WTC11 (cell line): Measurements from ENCODE around the gene UNCX. TPM values are rescaled to one million over a fixed set of nuclear protein-coding genes. Genes with fewer than 3 reads are reported as not detected.

ENCODE experiments used
- ATAC-seq: fragments of 200-7000 bp; cut with Tn5 transposase; 2 replicates; pipeline ENCODE4 v1.10.0; 2021; ENCODE audit warnings: mild to moderate bottlenecking, moderate library complexity
- CTCF ChIA-PET: fragments of 300-600 bp; sonication (Branson Sonifier 250); formaldehyde crosslinking; loops from one replicate; lab custom pipeline; 2021; ENCODE audit warnings: antibody characterized with exemption; lab: Charles Lee
- POLR2A ChIA-PET: fragments of 350-600 bp; sonication (Branson Sonifier 250); formaldehyde crosslinking; loops from one replicate; lab custom pipeline; 2021; ENCODE audit warnings: antibody characterized with exemption; lab: Charles Lee
- DNase-seq: peaks from one replicate; pipeline ENCODE4 v3.0.0; 2021; ENCODE audit warnings: low spot score
- H3K27ac Mint-ChIP-seq: 2 replicates; pipeline ENCODE4 v1.8.0; 2021; ENCODE audit warnings: mixed read lengths
- H3K27me3 Mint-ChIP-seq: 2 replicates; pipeline ENCODE4 v1.8.0; 2021; ENCODE audit warnings: low read depth, mild to moderate bottlenecking, moderate library complexity, mixed read lengths
- H3K36me3 Mint-ChIP-seq: 2 replicates; pipeline ENCODE4 v1.8.0; 2021; ENCODE audit warnings: mixed read lengths
- H3K4me1 Mint-ChIP-seq: 2 replicates; pipeline ENCODE4 v1.8.0; 2022; ENCODE audit warnings: mixed read lengths
- H3K4me3 Mint-ChIP-seq: 2 replicates; pipeline ENCODE4 v1.8.0; 2021; ENCODE audit warnings: mild to moderate bottlenecking, moderate library complexity, mixed read lengths
- H3K9me3 Mint-ChIP-seq: 2 replicates; pipeline ENCODE4 v1.8.0; 2021; ENCODE audit warnings: mixed read lengths
- ATF1 ChIP-seq: sonication (generic); formaldehyde crosslinking; IDR thresholded peaks from 2 replicates; pipeline ENCODE4 v1.8.1; 2023; ENCODE audit warnings: mild to moderate bottlenecking, moderate library complexity, missing genetic modification reagents
- ETV6 ChIP-seq: sonication (generic); formaldehyde crosslinking; IDR thresholded peaks from 2 replicates; pipeline ENCODE4 v1.8.1; 2022; ENCODE audit warnings: mild to moderate bottlenecking, missing genetic modification reagents
- GRHL2 ChIP-seq: fragments of 250-450 bp; sonication (Bioruptor Pico); IDR thresholded peaks from 2 replicates; pipeline ENCODE4 v1.8.0; 2022; ENCODE audit warnings: mild to moderate bottlenecking, moderate library complexity; ENCODE audit not compliant: insufficient replicate concordance, severe bottlenecking
- NFATC4 ChIP-seq: fragments of 250-450 bp; sonication (Bioruptor Pico); IDR thresholded peaks from 2 replicates; pipeline ENCODE4 v1.9.0; 2021; ENCODE audit warnings: mild to moderate bottlenecking
- NFYB ChIP-seq: sonication (generic); formaldehyde crosslinking; conservative IDR thresholded peaks from 2 replicates; pipeline ENCODE4 v1.8.0; 2022; ENCODE audit warnings: low read depth, missing genetic modification reagents
- NR3C1 ChIP-seq: sonication (generic); formaldehyde crosslinking; conservative IDR thresholded peaks from 2 replicates; pipeline ENCODE4 v1.8.1; 2023; ENCODE audit warnings: low read depth, mild to moderate bottlenecking, missing genetic modification reagents
- SMAD4 ChIP-seq: sonication (generic); formaldehyde crosslinking; IDR thresholded peaks from 2 replicates; pipeline ENCODE4 v1.8.0; 2022; ENCODE audit warnings: mild to moderate bottlenecking, missing genetic modification reagents
- TCF7 ChIP-seq: sonication (generic); formaldehyde crosslinking; IDR thresholded peaks from 2 replicates; pipeline ENCODE4 v1.8.0; 2022; ENCODE audit warnings: mild to moderate bottlenecking, low read depth, missing genetic modification reagents, moderate library complexity
- ZNF416 ChIP-seq: fragments of 250-450 bp; sonication (Bioruptor Pico); IDR thresholded peaks from 2 replicates; pipeline ENCODE4 v1.9.0; 2021; ENCODE audit warnings: mild to moderate bottlenecking, inconsistent platforms
- ZNF423 ChIP-seq: fragments of 250-450 bp; sonication (Bioruptor Pico); IDR thresholded peaks from 2 replicates; pipeline ENCODE4 v2.1.2; 2022; ENCODE audit warnings: mild to moderate bottlenecking, moderate library complexity
- total RNA-seq: library from RNA; stranded (reverse); gene quantifications from 3 replicates; pipeline ENCODE4 v1.2.3, GENCODE V29; 2021
- TF ChIP-seq, protein P1 (sequence below): sonication (generic); formaldehyde crosslinking; IDR thresholded peaks from 2 replicates; pipeline ENCODE4 v1.8.0; 2022; ENCODE audit warnings: missing genetic modification reagents
- TF ChIP-seq, protein P2 (sequence below): sonication (generic); formaldehyde crosslinking; IDR thresholded peaks from 2 replicates; pipeline ENCODE4 v1.8.1; 2022; ENCODE audit warnings: low read depth, mild to moderate bottlenecking, moderate library complexity, missing genetic modification reagents, borderline replicate concordance
- TF ChIP-seq, protein P3 (sequence below): sonication (generic); formaldehyde crosslinking; IDR thresholded peaks from 2 replicates; pipeline ENCODE4 v1.8.1; 2023; ENCODE audit warnings: mild to moderate bottlenecking, missing genetic modification reagents

The UNCX gene
- total RNA-seq, 1 experiment from 2014 or later = not detected

DNA sequence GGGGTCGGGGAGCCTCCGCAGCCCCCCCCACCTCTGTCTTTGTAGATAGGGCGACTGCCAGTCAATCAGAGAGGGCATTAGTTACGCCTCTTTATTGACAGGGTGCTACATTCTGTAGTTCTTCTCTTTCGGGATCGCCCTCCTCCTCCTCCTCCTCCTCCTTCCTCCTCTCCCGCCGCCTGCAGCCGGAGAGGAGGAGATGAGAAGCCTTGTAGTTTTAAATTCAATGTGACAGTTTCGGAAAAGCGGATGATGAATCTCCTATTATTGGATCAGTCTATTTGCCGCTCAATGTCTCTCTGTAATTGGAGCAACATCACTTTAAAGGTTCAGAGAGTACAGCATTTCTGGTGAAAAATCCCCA, 587 bp upstream of the UNCX start:
- H3K27me3 Mint-ChIP-seq = peaks cover 81% of the 10 kb centered on the region
- ChIA-PET CTCF (interaction anchor here (0.8 to 1.4 kb wide), 4 partner anchors 8 to 199 kb away, joined by 3 to 6 read pairs (median 4); no protein-coding TSS in a partner anchor), POLR2A (no interaction called here)

DNA sequence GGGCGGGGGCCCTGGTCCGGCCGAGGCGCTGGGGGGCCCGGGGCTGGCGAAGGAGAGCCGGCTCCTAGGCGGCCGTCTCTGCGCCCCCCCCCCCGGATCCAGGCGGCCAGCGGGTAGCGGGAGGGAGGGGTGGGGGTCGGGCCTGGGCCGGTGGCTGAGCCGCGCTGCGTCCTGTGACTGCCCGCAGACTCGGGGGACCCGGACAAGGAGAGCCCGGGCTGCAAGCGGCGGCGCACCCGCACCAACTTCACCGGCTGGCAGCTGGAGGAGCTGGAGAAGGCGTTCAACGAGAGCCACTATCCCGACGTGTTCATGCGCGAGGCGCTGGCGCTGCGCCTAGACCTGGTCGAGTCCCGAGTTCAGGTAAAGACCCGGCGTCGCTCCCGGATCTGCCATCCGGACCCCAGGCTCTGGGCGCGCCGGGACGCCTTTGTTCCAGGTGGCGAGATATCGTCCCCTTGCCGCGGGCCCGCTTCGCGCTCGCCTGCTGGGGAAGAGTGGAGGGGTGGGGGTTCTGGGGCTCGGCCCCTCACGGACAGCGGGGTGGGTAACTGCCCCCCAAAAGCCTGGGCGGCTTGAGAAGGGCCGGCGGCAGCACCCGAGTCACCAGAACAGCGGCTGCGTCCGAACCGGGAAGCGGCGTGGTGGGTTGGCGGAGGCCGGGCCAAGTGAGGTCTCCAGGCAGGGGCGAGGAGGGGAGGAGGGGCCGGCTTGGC, 819 bp downstream of the UNCX start:
- ChIA-PET CTCF (interaction anchor here (0.5 to 0.6 kb wide), 3 partner anchors 10 to 179 kb away, joined by 3 read pairs; no protein-coding TSS in a partner anchor), POLR2A (no interaction called here)
- Mint-ChIP-seq H3K27me3 (peaks cover 81% of the 10 kb centered on the region), H3K9me3 (no peaks in the 10 kb centered on the region), H3K4me3 (peak overlapping the region; percentile 49), H3K36me3 (no peaks in the 10 kb centered on the region), H3K4me1 (peaks cover 40% of the 10 kb centered on the region), H3K27ac (no peak overlapping the region)
- TF ChIP-seq, protein P1, sequence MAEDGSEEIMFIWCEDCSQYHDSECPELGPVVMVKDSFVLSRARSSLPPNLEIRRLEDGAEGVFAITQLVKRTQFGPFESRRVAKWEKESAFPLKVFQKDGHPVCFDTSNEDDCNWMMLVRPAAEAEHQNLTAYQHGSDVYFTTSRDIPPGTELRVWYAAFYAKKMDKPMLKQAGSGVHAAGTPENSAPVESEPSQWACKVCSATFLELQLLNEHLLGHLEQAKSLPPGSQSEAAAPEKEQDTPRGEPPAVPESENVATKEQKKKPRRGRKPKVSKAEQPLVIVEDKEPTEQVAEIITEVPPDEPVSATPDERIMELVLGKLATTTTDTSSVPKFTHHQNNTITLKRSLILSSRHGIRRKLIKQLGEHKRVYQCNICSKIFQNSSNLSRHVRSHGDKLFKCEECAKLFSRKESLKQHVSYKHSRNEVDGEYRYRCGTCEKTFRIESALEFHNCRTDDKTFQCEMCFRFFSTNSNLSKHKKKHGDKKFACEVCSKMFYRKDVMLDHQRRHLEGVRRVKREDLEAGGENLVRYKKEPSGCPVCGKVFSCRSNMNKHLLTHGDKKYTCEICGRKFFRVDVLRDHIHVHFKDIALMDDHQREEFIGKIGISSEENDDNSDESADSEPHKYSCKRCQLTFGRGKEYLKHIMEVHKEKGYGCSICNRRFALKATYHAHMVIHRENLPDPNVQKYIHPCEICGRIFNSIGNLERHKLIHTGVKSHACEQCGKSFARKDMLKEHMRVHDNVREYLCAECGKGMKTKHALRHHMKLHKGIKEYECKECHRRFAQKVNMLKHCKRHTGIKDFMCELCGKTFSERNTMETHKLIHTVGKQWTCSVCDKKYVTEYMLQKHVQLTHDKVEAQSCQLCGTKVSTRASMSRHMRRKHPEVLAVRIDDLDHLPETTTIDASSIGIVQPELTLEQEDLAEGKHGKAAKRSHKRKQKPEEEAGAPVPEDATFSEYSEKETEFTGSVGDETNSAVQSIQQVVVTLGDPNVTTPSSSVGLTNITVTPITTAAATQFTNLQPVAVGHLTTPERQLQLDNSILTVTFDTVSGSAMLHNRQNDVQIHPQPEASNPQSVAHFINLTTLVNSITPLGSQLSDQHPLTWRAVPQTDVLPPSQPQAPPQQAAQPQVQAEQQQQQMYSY (CRISPR knock-in tag) = peak; percentile 72
- TF ChIP-seq NFYB (CRISPR knock-in tag) (no peak), GRHL2 (CRISPR knock-in tag) (no peak)
- TF ChIP-seq, protein P2, sequence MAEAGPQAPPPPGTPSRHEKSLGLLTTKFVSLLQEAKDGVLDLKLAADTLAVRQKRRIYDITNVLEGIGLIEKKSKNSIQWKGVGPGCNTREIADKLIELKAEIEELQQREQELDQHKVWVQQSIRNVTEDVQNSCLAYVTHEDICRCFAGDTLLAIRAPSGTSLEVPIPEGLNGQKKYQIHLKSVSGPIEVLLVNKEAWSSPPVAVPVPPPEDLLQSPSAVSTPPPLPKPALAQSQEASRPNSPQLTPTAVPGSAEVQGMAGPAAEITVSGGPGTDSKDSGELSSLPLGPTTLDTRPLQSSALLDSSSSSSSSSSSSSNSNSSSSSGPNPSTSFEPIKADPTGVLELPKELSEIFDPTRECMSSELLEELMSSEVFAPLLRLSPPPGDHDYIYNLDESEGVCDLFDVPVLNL (CRISPR knock-in tag) = no peak
- DNase-seq (peak; percentile 50), ATAC-seq (no peak)

More for the DNA sequence above, 587 bp upstream of the UNCX start:
- no peak for DNase-seq
- peaks cover 45% of the 10 kb centered on the region for H3K4me1 Mint-ChIP-seq
- no peaks in the 10 kb centered on the region for H3K9me3 Mint-ChIP-seq
- TF ChIP-seq ZNF416 (CRISPR knock-in tag) = no peak
- no peak for TF ChIP-seq ETV6 (CRISPR knock-in tag)
- TF ChIP-seq, all 79 proteins: peak for 0
- peak overlapping the region; percentile 43 for H3K4me3 Mint-ChIP-seq
- ATAC-seq = no peak
- H3K36me3 Mint-ChIP-seq = no peaks in the 10 kb centered on the region
- no peak overlapping the region for H3K27ac Mint-ChIP-seq

DNA sequence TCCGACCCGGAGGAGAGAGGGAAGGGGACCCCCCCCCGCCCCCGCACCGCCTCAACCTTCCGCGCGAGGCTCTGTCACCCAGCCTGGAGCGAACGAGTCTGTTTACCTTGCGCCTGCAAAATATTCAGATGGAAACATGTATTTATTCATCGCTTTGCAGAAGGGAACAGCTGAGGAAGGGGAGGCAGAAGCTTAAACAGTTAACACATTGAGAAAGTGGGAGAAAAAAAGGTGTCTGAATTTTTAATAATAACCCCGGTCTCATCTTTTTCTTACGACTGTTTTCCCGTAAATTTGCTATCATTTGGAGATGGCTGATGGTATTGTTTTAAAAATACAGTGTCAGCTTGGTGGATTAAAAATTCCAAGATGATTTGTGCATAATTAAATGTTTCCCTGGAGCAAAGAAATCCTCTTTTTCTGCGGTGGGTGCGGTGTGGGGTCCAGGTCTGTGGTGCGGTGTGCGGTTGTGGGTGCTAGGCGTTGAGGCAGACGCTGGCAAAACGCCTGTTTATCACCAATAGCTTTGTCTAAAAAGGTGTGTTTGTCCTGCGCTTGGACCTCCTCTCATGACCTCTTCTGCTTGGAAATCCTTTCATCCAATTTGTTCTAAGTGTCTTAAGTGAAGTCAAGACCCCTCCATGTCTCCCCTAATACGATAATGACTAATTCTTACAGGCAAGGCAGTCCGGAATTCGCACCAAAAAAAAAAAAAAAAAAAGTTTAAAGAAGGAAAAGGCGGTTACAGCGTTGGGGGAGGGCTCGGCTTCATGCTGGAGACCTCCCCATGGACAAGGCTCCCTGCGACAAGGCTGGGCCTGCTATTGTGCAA, 1.6 kb downstream of the UNCX start:
- CTCF ChIA-PET = interaction anchor here (0.9 to 1.6 kb wide), 2 partner anchors 14 to 40 kb away, joined by 3 to 4 read pairs; no protein-coding TSS in a partner anchor
- DNase-seq = no peak
- POLR2A ChIA-PET = interaction anchor here (0.7 kb wide), 1 partner anchor 13 kb away, joined by 6 read pairs; no protein-coding TSS in a partner anchor
- peaks cover 42% of the 10 kb centered on the region for H3K4me1 Mint-ChIP-seq
- peak overlapping the region; percentile 49 for H3K4me3 Mint-ChIP-seq
- H3K36me3 Mint-ChIP-seq = no peaks in the 10 kb centered on the region
- no peak for TF ChIP-seq ATF1 (CRISPR knock-in tag)
- no peak for TF ChIP-seq NR3C1 (CRISPR knock-in tag)
- TF ChIP-seq, protein P3, sequence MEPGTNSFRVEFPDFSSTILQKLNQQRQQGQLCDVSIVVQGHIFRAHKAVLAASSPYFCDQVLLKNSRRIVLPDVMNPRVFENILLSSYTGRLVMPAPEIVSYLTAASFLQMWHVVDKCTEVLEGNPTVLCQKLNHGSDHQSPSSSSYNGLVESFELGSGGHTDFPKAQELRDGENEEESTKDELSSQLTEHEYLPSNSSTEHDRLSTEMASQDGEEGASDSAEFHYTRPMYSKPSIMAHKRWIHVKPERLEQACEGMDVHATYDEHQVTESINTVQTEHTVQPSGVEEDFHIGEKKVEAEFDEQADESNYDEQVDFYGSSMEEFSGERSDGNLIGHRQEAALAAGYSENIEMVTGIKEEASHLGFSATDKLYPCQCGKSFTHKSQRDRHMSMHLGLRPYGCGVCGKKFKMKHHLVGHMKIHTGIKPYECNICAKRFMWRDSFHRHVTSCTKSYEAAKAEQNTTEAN (CRISPR knock-in tag) = no peak
- TF ChIP-seq SMAD4 (CRISPR knock-in tag) = no peak
- 0 out of 2 replicates have a peak, but pooled peaks have one; percentile 16 for TF ChIP-seq ZNF423 (CRISPR knock-in tag)
- no peak for TF ChIP-seq TCF7 (CRISPR knock-in tag)
- TF ChIP-seq NFATC4 (CRISPR knock-in tag) = no peak
- TF ChIP-seq, all 79 proteins: peak for 1
- H3K9me3 Mint-ChIP-seq = no peaks in the 10 kb centered on the region
- ATAC-seq = no peak
- peaks cover 81% of the 10 kb centered on the region for H3K27me3 Mint-ChIP-seq
- H3K27ac Mint-ChIP-seq = no peak overlapping the region
